Uterus (tissue), 2 donors: ENCODE data around the gene APOL1.

ENCODE experiments used
- POLR2A ChIP-seq, 2 donors: fragments of 450-650 bp; IDR thresholded peaks; one replicate each; pipeline ENCODE4 v1.6.1; 2016; ENCODE audit warnings: antibody characterized with exemption in 2 of 2, mild to moderate bottlenecking in 1 of 2, moderate library complexity in 1 of 2
- TF ChIP-seq, protein P1 (sequence below), 4 experiments: fragments of 200-600 bp in 2 of 4; fragments of 450-650 bp in 2 of 4; sonication (generic) in 2 of 4; IDR thresholded peaks; one replicate each; pipeline ENCODE4 v1.5.1; 2016 to 2019; ENCODE audit warnings: antibody characterized with exemption in 4 of 4, mild to moderate bottlenecking in 2 of 4, moderate library complexity in 1 of 4

DNA sequence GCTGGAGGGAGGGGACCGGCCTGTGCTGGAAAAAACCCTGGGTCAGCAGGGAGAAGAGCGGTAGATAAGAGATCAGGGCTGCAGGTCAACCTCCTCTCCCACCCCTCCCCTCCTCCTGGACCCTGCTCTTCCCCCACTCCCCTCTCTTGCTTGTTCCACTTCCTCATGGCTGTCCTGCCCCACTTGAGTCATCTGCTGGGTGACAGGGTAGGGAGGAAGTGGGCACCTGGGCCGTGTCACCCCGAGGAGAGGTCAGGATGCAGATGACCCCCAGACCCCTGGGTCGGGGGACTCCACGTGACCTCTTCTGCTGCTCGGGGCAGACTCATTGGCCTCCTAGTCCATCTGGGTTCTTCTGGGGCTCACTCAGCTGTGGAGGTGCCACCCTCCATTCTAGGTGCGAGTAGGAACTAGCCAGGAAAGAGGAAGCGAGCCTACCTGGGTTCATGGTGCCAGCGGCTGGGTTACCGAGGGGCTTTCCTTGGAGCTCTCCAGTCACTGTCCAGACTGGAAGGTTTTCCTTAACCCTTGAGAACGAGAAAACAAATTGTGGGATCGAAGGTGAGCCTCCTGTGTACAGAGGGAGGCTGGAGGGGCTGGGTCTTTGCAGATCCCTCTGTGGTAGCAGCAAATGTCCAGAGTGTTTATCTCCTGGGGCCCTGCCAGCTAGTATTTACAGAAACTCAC, 20.1 kb upstream of the APOL1 start:
- TF ChIP-seq, protein P1, sequence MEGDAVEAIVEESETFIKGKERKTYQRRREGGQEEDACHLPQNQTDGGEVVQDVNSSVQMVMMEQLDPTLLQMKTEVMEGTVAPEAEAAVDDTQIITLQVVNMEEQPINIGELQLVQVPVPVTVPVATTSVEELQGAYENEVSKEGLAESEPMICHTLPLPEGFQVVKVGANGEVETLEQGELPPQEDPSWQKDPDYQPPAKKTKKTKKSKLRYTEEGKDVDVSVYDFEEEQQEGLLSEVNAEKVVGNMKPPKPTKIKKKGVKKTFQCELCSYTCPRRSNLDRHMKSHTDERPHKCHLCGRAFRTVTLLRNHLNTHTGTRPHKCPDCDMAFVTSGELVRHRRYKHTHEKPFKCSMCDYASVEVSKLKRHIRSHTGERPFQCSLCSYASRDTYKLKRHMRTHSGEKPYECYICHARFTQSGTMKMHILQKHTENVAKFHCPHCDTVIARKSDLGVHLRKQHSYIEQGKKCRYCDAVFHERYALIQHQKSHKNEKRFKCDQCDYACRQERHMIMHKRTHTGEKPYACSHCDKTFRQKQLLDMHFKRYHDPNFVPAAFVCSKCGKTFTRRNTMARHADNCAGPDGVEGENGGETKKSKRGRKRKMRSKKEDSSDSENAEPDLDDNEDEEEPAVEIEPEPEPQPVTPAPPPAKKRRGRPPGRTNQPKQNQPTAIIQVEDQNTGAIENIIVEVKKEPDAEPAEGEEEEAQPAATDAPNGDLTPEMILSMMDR (IDR thresholded peaks at IDR 0.05): no peak
- no peak for TF ChIP-seq POLR2A (IDR thresholded peaks at IDR 0.05)
